HG02981 (cell line): ENCODE results near the gene PALB2.

Source experiments
- ATAC-seq: cut with Tn5 transposase; IDR thresholded peaks from one replicate; pipeline ENCODE4 v1.9.1; 2021; ENCODE audit warnings: mild to moderate bottlenecking, moderate library complexity; ENCODE audit not compliant: unreplicated experiment

The PALB2 gene

GRCh38 chr16:23556881-23557778 is 84.0 kb downstream of the PALB2 start, which contains the start of the genes EARS2 and UBFD1:
Gene EARS2 (minus strand): TSS chr16:23557350. CDS start chr16:23557343, 7 bp downstream.
Gene UBFD1 (plus strand): TSS chr16:23557727. CDS start chr16:23557743, 16 bp downstream.
- peak; percentile 87 for ATAC-seq

- no peak for ATAC-seq
These were observed 86.6 kb downstream of the PALB2 start for GRCh38 chr16:23554536-23554935.
